ENCODE results near the gene MOSMO.

MOSMO gene

DNA sequence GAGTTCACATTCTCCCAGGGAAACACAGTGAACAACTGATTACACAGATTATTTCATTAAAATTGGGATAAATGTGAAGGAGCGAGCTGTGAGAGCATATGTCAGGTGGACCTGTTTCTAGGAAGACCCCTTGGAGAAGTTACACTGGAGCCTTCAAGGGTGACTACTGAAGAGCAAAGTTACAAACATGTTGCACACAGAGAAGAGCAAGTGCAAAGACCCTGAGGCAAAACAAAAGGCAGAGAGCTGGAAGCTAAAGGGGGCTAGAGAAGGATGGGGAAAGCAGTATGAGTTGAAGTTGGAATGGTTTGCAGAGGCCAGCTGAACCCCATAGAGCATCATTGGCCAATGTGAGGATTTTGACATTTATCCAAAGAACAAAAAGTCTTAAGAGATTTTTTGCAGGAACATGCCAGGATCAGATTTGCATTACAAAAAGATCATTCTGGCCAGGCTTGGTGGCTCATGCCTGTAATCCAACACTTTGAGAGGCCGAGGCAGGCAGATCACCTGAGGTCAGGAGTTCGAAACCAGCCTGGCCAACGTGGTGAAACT, 21.1 kb upstream of the MOSMO start:
- Histone ChIP-seq H3K36me3 (ENCODE audit: control insufficient read depth, insufficient read depth, low read length) (peaks cover 45% of the 10 kb centered on the region), H3K4me3 (ENCODE audit: extremely low read depth, insufficient read depth, low read length, poor library complexity, severe bottlenecking) (no peak overlapping the region), H3K27ac (ENCODE audit: low read depth, low read length, severe bottlenecking) (no peak overlapping the region), H3K9me3 (ENCODE audit: control insufficient read depth, low read length) (no peaks in the 10 kb centered on the region), H3K4me1 (ENCODE audit: control insufficient read depth, insufficient read depth, low read length, poor library complexity, severe bottlenecking) (no peaks in the 10 kb centered on the region)
- WGBS, 2 experiments (ENCODE audit: insufficient coverage in 2 of 2) = 86 to 92% methylated on average over 2 to 4 of the region's 4 CpGs

DNA sequence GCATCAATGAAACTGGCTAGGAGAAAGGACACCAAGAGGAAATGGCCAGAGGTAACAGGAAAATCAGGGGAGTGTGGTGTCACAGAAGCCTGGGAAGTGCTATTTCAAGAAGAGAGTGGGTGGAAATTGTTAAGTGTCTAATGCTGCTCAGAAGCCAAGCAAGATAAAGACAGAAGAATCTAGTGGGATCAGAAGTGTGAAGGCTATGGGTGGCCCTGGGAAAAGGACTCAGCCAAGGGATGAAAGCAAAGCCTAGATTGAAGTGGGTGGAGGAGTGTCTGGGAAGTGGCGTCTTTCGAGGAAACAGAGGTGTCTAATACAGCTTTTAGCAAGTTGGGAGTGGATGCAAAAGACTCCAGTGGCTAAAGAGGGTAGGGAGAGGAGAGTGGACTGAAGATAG, 20.4 kb upstream of the MOSMO start:
- H3K9me3 ChIP-seq (ENCODE audit: control insufficient read depth, low read length) = no peaks in the 10 kb centered on the region
- WGBS, 2 experiments (ENCODE audit: insufficient coverage in 2 of 2) = 80 to 88% methylated on average over 2 of the region's 2 CpGs
- H3K36me3 ChIP-seq (ENCODE audit: control insufficient read depth, insufficient read depth, low read length) = peaks cover 38% of the 10 kb centered on the region
- no peak overlapping the region for H3K27ac ChIP-seq (ENCODE audit: low read depth, low read length, severe bottlenecking)
- no peaks in the 10 kb centered on the region for H3K4me1 ChIP-seq (ENCODE audit: control insufficient read depth, insufficient read depth, low read length, poor library complexity, severe bottlenecking)
- H3K4me3 ChIP-seq (ENCODE audit: extremely low read depth, insufficient read depth, low read length, poor library complexity, severe bottlenecking) = no peak overlapping the region

DNA sequence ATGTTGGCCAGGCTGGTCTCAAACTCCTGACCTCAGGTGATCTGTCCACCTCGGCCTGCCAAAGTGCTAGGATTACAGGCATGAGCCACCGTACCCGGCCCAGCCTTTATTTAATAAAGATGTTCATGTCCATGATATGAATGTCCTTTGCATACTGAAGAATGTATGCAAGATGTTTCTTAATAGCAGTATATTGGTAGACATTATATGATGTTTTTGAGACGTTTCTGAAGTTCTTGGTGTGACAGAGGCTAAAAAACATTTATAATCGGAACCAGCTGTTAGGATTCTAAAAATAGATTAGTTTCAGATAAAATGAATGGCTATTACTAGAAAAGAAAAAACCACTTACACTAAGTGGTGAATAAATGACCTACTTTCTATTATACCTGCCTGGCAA, 18.8 kb upstream of the MOSMO start:
- no peaks in the 10 kb centered on the region for H3K4me1 ChIP-seq (ENCODE audit: control insufficient read depth, insufficient read depth, low read length, poor library complexity, severe bottlenecking)
- H3K36me3 ChIP-seq (ENCODE audit: control insufficient read depth, insufficient read depth, low read length) = peaks cover 26% of the 10 kb centered on the region
- no peaks in the 10 kb centered on the region for H3K9me3 ChIP-seq (ENCODE audit: control insufficient read depth, low read length)
- WGBS, 2 experiments (ENCODE audit: insufficient coverage in 2 of 2) = 91 to 94% methylated on average over 4 to 5 of the region's 5 CpGs
- no peak overlapping the region for H3K27ac ChIP-seq (ENCODE audit: low read depth, low read length, severe bottlenecking)
- H3K4me3 ChIP-seq (ENCODE audit: extremely low read depth, insufficient read depth, low read length, poor library complexity, severe bottlenecking) = no peak overlapping the region

DNA sequence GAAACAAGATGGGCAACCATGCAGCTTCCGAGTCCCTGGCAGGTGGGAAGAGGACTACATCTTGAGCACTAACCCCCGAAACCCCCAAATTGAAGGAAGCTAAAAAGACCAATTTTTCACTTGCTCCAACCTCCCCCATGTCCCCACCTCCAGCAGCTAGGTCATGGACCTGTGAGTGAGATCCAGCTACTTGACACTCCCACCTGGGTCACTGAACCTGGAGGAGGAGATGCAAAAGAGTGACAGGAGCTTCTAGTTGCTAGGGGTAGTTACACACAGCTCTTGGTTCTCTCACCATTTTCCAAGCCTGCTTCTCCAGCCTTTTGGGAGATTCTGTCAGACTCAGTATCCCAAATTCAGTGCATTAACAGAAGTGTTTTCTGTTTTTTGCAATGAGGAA, 18.2 kb upstream of the MOSMO start:
- Histone ChIP-seq H3K36me3 (ENCODE audit: control insufficient read depth, insufficient read depth, low read length) (peaks cover 21% of the 10 kb centered on the region), H3K27ac (ENCODE audit: low read depth, low read length, severe bottlenecking) (no peak overlapping the region), H3K9me3 (ENCODE audit: control insufficient read depth, low read length) (no peaks in the 10 kb centered on the region), H3K4me1 (ENCODE audit: control insufficient read depth, insufficient read depth, low read length, poor library complexity, severe bottlenecking) (no peaks in the 10 kb centered on the region), H3K4me3 (ENCODE audit: extremely low read depth, insufficient read depth, low read length, poor library complexity, severe bottlenecking) (no peak overlapping the region)
- WGBS, 2 experiments (ENCODE audit: insufficient coverage in 2 of 2) = 90 to 100% methylated on average over 1 to 2 of the region's 2 CpGs

DNA sequence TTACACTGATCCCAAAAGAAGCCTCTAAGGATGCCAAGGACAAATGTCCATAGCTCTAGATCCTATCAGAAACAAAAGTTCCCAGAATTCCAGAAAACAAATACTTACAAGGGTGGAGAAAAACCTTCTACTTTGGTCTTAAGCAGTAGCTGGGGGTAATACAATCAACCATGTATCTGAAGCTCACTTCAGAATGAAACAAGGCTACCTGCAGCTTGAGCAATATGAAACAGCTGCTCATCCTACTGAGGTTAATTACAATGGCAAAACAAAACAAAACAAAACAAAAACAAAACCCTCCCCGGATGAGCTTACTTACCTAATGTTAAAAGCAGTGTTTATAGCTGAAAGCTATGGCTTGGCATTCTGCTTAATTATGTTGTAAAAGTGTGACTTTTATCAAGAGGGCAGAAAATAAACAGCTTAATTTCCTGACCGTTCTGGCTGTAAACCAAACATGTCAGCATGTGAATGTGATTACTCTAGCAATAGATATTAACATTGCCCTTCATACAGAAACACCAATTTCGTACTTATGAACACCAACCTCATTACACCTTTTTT, 17.4 kb upstream of the MOSMO start:
- Histone ChIP-seq H3K9me3 (ENCODE audit: control insufficient read depth, low read length) (no peaks in the 10 kb centered on the region), H3K4me3 (ENCODE audit: extremely low read depth, insufficient read depth, low read length, poor library complexity, severe bottlenecking) (no peak overlapping the region)
- no CpG with 5 or more reads among the region's 3 CpGs for WGBS, 2 experiments (ENCODE audit: insufficient coverage in 2 of 2)

DNA sequence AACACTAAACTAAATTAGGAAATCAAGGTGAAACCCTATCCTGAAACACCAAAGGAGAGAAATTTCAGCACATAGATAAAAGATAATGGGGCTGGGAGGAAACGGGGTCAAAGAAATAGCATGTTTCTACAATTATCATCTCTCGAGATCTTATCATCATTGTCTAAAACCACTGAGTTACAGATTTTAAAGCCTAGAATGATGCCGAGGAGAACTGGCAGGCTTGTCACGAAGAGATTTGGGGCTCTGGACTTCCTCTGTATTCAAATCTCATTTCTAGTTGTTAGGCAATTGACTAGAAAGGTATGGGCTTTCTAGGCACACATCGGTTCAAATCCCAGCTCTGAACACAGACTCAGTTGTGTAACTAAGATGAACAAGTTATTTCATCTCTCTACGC, 16.3 kb upstream of the MOSMO start:
- 90% methylated on average over 2 to 4 of the region's 6 CpGs for WGBS, 2 experiments (ENCODE audit: insufficient coverage in 2 of 2)
- Histone ChIP-seq H3K4me3 (ENCODE audit: extremely low read depth, insufficient read depth, low read length, poor library complexity, severe bottlenecking) (no peak overlapping the region), H3K36me3 (ENCODE audit: control insufficient read depth, insufficient read depth, low read length) (peaks cover 5% of the 10 kb centered on the region), H3K9me3 (ENCODE audit: control insufficient read depth, low read length) (no peaks in the 10 kb centered on the region), H3K4me1 (ENCODE audit: control insufficient read depth, insufficient read depth, low read length, poor library complexity, severe bottlenecking) (no peaks in the 10 kb centered on the region), H3K27ac (ENCODE audit: low read depth, low read length, severe bottlenecking) (no peak overlapping the region)

More for the DNA sequence above, 17.4 kb upstream of the MOSMO start:
- Histone ChIP-seq H3K4me1 (ENCODE audit: control insufficient read depth, insufficient read depth, low read length, poor library complexity, severe bottlenecking) (no peaks in the 10 kb centered on the region), H3K36me3 (ENCODE audit: control insufficient read depth, insufficient read depth, low read length) (peaks cover 13% of the 10 kb centered on the region), H3K27ac (ENCODE audit: low read depth, low read length, severe bottlenecking) (no peak overlapping the region)

DNA sequence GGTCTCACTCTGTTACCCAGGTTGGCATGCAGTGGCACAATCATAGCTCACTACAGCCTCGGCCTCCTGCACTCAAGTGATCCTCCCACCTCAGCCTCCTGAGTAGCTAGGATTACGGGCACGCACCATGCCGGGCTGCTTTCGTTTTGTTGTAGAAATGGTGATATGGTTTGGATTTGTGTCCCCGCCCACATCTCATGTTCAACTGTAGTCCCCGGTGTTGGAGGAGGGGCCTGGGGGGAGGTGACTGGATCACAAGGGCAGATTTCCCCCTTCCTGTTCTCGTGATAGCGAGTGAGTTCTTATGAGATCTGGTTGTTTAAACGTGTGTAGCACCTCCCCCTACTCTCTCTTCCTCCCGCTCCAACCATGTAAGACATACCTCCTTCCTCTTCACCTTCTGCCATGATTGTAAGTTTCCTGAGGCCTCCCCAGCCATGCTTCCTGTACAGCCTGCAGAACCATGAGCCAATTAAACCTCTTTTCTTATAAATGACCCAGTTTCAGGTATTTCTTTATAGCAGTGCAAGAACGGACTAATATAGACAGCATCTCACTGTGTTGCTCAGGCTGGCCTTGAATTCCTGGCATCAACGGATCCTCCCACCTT, 12.9 kb upstream of the MOSMO start:
- H3K4me1 ChIP-seq (ENCODE audit: control insufficient read depth, insufficient read depth, low read length, poor library complexity, severe bottlenecking) = no peaks in the 10 kb centered on the region
- H3K9me3 ChIP-seq (ENCODE audit: control insufficient read depth, low read length) = no peaks in the 10 kb centered on the region
- H3K36me3 ChIP-seq (ENCODE audit: control insufficient read depth, insufficient read depth, low read length) = no peaks in the 10 kb centered on the region
- no peak overlapping the region for H3K27ac ChIP-seq (ENCODE audit: low read depth, low read length, severe bottlenecking)
- WGBS, 2 experiments (ENCODE audit: insufficient coverage in 2 of 2) = 73 to 86% methylated on average over 4 to 8 of the region's 13 CpGs
- no peak overlapping the region for H3K4me3 ChIP-seq (ENCODE audit: extremely low read depth, insufficient read depth, low read length, poor library complexity, severe bottlenecking)

DNA sequence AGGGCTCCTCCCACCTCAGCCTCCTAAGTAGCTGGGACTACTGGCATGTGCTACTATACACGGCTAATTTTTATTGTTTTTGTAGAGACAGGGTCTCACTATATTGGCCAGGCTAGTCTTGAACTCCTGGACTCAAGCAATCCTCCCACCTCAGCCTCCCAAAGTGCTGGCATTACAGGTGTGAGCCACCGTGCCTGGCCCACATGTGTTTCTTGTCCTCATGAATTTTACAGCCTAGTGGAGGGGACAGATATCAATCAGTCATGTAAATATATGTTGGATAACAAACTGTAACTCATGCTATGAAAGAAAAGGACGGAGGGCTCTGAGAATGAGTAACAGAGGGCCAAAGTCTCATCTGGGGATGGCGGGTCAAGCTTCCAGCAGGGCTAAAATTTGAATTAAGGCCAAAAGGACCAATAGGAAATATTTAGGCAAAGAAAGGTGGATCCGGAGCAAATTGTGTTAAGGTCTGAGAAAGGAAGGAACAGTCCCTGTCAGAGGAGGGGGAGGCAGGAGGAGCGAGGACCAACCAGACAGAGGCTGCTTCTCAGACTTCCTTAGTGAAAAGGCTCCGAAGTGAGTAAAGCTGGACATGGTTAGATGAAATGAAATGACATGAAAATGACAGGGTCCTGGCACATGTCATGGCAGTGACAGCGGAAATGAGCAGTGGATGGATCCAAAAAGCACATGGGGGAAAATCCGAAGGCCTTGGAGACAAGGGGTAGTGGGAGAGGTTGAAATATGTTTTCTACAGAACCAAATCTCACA, 10.8 kb upstream of the MOSMO start:
- Histone ChIP-seq H3K27ac (ENCODE audit: low read depth, low read length, severe bottlenecking) (no peak overlapping the region), H3K4me1 (ENCODE audit: control insufficient read depth, insufficient read depth, low read length, poor library complexity, severe bottlenecking) (no peaks in the 10 kb centered on the region), H3K9me3 (ENCODE audit: control insufficient read depth, low read length) (no peaks in the 10 kb centered on the region), H3K36me3 (ENCODE audit: control insufficient read depth, insufficient read depth, low read length) (no peaks in the 10 kb centered on the region), H3K4me3 (ENCODE audit: extremely low read depth, insufficient read depth, low read length, poor library complexity, severe bottlenecking) (no peak overlapping the region)
- 95 to 97% methylated on average over 6 to 7 of the region's 9 CpGs for WGBS, 2 experiments (ENCODE audit: insufficient coverage in 2 of 2)

DNA sequence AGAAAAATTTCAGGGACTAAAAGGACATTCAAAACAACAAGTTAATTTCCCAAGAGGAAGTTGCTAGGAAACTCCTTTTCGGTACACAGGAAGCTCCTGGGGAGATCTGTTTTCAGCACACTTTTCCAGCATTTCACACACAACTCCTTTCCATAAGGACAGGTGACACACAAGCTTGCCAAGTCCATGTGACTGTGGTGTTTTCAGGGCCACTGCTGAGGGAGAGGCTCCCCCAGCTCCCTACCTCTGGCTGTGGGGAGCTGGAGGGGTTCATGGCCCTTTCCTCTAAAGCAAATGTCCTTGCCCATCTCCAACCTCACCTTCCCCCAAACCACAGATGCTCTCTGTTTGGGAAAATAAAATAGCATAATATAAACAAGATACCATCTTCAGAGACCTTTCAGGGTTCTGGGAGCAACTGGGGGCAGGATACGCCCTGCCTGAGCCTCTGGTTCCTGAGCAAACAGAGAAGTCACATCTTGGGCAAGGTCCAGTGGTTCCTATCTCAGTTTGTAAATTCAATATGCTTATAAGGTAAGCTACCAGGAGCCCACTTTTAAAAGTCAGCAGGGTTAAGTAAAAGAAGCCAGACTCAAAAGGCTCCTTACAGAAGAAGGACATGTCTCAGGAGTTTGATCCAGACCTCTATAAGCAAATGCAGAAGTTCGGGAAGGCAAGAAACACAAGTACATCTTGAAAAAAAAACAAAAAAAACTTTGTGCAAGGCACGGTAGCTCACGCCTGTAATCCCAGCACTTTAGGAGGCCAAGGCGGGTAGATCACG, 10.0 kb upstream of the MOSMO start:
- no peaks in the 10 kb centered on the region for H3K9me3 ChIP-seq (ENCODE audit: control insufficient read depth, low read length)
- WGBS, 2 experiments (ENCODE audit: insufficient coverage in 2 of 2) = 88 to 92% methylated on average over 6 to 7 of the region's 7 CpGs
- H3K4me1 ChIP-seq (ENCODE audit: control insufficient read depth, insufficient read depth, low read length, poor library complexity, severe bottlenecking) = no peaks in the 10 kb centered on the region
- H3K27ac ChIP-seq (ENCODE audit: low read depth, low read length, severe bottlenecking) = no peak overlapping the region
- no peaks in the 10 kb centered on the region for H3K36me3 ChIP-seq (ENCODE audit: control insufficient read depth, insufficient read depth, low read length)
- H3K4me3 ChIP-seq (ENCODE audit: extremely low read depth, insufficient read depth, low read length, poor library complexity, severe bottlenecking) = no peak overlapping the region

DNA sequence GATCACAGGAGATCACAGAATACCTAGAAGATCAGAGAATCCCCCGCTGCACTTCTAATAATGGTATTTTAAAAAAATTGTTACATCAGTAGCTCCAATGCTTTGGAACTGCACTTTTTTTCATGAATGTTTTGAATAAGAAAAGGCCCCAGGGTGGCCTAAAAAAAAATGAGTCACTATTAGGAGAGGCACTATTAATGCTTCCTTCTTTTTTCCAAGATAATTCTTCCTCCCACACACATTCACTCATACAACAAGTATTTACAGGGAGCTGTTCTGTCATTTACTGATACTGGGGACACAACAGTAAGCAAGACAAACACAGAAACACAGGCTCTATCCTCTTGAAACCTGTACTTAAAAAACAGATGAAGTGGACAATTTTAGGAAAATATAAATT, 6.3 kb upstream of the MOSMO start:
- no CpG with 5 or more reads among the region's 1 CpG for WGBS, 2 experiments (ENCODE audit: insufficient coverage in 2 of 2)
- Histone ChIP-seq H3K36me3 (ENCODE audit: control insufficient read depth, insufficient read depth, low read length) (no peaks in the 10 kb centered on the region), H3K4me1 (ENCODE audit: control insufficient read depth, insufficient read depth, low read length, poor library complexity, severe bottlenecking) (no peaks in the 10 kb centered on the region), H3K27ac (ENCODE audit: low read depth, low read length, severe bottlenecking) (no peak overlapping the region), H3K4me3 (ENCODE audit: extremely low read depth, insufficient read depth, low read length, poor library complexity, severe bottlenecking) (no peak overlapping the region), H3K9me3 (ENCODE audit: control insufficient read depth, low read length) (no peaks in the 10 kb centered on the region)
